HCEC 1CT (cell line): Measurements from ENCODE around the gene MAPK6.

Experiments used
- DNase-seq: peaks from one replicate; pipeline ENCODE4 v3.0.0-alpha.2; 2017

Gene MAPK6

DNA sequence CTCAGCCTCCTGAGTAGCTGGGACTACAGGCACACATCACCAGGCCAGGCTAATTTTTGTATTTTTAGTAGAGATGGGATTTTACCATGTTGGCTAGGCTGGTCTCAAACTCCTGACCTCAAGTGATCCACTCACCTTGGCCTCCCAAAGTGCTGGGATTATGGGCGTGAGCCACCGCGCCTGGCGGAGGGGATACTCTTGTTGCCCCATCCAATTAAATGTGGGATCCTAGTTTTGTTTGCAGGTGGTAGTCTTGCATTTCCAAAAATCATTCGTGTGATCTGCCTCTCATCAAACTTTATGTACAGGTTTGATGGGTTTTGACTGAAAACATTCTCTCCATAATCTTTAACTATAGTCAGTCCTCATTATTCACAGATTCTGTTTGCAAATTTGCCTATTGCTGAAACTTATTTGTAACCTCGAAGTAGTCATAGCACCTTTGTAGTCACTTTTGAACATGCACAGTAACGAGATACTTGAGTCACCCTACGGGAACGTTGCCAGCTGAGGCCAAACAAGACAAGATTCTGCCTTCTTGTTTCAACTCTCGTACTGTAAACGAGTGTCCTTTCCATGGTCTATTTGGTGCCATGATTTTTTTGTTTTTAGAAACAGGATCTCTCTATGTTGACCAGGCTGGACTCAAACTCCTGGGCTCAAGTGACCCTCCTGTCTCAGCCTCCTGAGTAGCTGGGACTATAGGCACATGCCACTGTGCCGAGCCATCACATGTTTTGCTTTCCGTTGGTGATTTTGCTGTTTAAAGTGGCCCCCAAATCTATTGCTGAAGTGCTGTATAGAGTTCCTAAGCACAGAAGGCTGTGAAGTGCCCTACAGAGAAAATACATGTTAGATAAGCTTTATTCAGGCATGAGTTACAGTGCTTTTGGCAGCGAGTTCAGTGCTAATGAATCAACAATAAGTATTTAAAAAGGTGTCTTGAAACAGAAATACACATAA lies 8.1 kb upstream of the MAPK6 start:
- peak; percentile 86 for DNase-seq

GRCh38 chr15:52011711-52012144 lies 7.3 kb upstream of the MAPK6 start:
- DNase-seq = no peak

- no peak for DNase-seq
Measured at GRCh38 chr15:52012210-52012609, 6.8 kb upstream of the MAPK6 start.

- DNase-seq = peak; percentile 85
Measured at GRCh38 chr15:52013151-52013791, 5.7 kb upstream of the MAPK6 start.

GRCh38 chr15:52014616-52015015 lies 4.4 kb upstream of the MAPK6 start:
- DNase-seq = no peak

DNA sequence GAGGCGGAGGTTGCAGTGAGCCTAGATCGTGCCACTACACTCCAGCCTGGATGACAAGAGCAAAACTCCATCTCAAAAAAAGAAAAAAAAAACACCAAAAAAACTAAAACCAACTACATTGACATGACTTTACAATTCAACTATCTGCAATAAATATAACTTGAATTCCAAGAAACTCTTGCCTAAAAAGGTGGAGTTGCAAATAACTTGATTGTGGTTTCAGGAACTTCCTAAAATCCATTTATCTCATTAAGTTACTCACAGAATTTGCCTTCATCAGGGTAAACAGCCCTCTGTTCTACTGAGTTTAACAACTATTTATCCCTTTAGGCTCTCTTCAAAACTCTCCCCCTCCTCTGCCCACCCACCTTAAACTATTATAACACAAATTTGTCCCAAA lies 2.7 kb upstream of the MAPK6 start:
- no peak for DNase-seq

DNA sequence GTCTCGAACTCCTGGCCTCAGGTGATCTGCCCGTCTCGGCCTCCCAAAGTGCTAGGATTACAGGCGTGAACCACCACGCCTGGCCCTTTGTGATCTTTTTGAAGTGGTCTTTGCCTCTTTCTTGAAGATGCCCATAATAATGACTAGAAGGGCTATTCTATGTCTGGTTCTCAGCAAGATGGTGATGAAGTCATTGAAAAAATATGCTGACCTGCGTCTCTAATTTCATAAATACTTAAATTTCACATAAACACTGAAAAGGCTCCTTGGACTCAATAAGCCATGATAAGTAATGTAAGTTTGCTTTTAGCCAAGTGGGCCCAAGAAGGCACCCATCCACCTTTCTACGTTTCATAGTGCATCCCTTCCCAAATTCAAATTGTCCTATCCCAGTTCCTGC lies 775 bp upstream of the MAPK6 start:
- peak; percentile 72 for DNase-seq

- DNase-seq = peak; percentile 91
Measured at GRCh38 chr15:52019394-52020220, 588 bp downstream of the MAPK6 start.

DNA sequence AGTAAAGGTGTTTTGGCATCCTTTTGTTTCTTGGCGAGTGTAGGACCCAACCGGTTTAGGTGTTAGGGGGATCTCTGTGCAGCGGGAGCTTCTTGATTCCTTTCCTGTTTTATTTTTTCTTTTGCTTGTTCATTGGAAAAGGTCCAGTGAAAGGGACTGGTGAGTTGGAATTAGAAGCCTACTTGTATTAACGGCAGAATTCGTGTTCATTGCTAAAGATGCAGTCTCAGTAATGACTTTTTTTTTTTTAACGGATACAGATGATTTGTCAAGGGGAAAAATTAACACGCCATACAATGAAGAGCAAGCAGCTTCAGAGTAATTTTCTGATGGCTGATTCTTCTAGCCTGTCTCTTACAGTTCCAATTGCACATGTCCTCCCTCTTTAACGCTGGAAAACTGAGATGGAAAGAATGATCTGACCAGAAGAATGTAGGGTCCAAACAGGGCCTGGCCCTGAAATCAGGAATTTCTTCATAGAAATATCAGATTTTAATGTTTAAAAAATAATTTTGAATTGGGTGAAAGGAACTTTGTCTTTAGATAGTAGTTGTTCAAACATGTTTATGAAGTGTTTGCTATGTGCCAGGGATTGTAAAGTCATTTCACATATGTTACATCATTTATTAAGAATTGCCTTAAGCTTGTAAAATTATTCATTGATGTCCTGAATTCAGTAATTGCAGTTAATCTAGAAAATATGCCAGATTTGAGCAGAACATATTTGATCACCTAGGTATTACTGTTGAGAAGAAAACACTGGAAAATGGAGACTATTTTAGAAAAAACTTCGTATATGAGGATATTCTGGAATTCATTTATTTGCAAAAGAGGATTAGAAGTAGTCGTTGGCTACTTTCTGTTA lies 1.4 kb downstream of the MAPK6 start:
- no peak for DNase-seq

DNA sequence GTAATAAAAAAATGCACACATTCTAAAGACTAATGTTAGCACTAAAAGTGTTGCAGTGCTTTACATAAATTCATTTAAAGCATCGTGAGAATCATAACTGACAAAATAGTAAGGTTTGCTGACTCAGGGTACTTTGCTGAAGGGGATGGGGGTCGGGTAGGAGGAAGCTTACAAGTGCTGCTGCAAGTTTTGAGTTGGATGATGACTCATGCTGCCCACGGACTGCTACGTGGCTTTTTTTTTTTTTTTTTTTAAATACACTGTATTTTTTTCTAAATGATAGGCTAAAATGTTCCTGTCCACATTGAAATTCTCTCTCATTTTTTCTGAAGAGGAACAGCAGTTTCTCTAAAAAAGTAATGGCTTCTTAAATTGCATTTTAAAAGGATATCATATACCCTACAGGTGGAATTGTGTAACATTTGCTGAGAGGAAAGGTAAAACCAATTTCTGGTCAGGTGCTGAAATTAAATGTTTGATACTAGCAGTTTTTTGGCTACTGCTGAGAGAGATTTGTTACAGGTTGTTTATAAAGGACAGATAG lies 2.2 kb downstream of the MAPK6 start:
- peak; percentile 91 for DNase-seq

GRCh38 chr15:52021892-52022540 lies 3.0 kb downstream of the MAPK6 start:
- DNase-seq = no peak

DNA sequence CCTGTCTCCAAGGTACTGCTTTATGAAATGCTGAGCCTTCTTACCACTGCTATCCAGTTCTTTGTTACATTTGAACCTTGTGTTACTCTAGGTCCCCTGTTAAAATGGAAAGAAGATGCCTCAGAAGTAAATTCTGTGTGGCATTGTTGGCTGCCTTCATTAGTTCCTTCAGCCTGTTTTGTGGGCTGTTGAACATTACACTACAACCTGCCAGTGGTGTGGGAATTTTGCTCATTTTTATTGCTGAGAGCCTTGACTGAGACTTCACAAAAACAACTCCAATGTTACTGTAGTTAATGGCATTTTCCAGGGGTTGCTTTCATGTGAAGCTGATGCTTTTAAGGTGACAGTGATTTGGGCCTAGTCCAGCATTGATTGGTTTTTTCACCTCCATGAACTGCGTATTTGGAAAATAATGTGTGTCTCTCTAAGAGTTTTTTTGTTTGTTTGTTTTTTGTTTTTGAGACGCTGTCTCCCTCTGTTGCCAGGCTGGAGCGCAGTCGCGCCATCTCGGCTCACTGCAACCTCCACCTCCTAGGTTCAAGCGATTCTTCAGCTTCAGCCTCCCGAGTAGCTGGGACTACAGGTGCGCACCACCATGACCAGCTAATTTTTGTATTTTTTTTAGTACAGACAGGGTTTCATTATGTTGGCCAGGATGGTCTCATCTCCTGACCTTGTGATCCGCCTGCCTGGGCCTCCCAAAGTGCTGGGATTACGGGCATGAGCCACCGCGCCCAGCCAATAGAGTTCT lies 4.3 kb downstream of the MAPK6 start:
- DNase-seq = no peak

DNA sequence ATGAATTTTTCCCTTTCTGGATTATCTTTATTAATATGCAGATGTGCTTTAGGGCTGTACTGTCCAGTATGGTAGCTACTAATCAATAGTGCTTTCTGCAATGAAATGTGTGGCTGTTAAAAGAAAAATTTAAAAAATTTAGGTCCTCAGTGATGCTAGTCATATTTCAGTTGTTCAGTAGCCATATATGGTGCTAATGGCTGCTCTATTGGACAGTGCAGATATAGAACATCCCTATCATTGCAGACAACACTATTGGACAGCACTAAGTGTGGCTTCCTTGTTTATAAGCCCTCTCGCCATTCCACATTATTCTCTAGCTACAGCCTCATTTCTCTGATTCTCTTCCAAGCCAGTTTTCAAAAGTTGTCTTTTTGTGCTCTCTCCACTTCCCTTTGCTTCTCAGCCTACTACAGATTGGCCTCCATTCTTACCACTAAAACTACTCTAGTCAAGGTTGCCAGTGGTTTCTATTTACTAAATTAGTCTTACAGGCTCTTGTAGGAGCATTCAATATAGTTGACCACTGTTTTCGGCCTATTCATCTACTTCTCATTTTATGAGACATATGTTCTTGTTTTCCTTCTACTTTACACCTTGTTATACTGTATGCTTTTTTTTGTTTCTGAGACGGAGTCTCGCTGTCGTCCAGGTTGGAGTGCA lies 9.5 kb downstream of the MAPK6 start:
- no peak for DNase-seq

DNA sequence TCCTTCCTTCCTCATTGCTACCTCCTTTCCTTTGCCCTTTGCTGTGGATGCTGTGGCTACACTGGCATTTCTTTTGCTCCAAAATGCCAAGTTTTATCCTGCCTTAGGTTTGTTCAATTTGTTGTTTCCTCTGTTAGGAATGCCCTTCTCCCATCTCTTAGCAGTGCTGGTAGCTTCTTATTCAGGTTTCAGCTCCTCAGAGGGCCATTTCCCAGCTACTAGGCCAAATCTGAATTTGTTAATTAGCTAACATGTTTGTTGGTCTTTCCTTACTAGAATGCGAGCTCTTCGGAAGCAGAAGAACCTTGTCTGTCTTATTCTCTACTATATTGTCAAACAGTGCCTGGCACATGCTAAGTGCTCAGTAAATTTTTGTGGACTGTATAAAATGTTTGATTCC lies 11.0 kb downstream of the MAPK6 start:
- DNase-seq = no peak

DNA sequence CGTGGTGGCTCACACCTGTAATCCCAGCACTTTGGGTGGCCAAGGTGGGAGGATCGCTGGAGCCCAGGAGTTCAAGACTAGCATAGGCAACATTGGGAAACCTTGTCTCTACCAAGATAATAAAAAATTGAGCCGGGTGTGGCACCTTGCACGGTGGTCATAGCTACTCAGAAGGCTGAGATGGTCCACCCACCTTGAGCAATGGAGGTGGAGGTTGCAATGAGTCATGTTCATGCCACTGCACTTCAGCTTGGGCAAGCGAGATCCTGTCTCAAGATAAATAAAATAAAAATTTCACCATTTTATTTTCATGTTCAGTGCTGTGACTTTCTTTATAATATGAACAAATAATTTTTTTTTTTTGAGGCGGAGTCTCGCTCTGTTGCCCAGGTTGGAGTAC lies 12.5 kb downstream of the MAPK6 start:
- DNase-seq = no peak

- no peak for DNase-seq
Measured at GRCh38 chr15:52037889-52038505, 19.0 kb downstream of the MAPK6 start.

DNA sequence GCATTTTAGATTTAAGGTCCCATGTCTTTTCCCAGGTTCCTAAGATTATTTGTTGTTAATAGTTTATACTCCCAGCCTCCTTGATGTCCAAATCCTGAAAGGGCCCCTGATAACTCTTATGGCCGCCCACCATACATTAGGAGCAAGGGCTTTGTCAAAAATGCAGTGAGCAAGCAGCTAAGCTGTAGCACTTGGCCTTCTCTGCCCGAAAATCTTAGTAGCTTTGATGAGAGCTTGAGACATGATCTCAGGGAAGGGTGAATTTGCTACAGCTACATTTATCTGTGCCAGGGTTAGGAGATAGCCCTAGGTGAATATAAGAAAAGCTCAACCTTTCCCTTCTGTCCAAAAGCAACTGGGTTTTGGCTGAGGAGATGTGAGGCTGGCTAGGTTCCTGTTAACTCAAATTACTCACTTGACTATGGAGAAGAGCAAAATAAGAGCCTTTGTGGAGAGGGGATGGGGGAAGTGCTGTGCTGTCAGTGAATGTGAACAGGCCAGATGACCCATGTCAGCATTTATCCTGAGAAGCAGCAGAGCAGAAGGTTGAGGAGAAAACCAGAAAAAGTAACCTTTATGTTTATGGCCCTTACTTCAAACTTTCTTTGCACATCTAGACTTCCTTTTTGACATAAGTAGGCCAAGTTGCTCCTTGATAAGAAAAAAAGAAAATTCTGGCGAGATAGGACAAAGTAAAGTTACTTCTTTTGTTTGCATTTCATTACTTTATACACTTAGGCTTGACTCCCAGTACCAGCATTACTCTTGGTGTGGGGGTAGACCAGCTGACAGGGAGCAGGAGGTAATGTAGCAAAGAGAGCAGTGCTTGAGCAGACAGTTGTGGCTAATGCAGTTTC lies 21.1 kb downstream of the MAPK6 start:
- no peak for DNase-seq

GRCh38 chr15:52042051-52042851 lies 23.2 kb downstream of the MAPK6 start:
- DNase-seq = no peak
